ENCODE data around the gene ABCC1.

Gene ABCC1

GRCh38 chr16:15993946-15994665 lies 44.7 kb downstream of the ABCC1 start:
- DNase-seq, result no peak

GRCh38 chr16:15996432-15997109 lies 47.2 kb downstream of the ABCC1 start:
- DNase-seq, result no peak

GRCh38 chr16:16000685-16001084 lies 51.3 kb downstream of the ABCC1 start:
- no peak for DNase-seq

GRCh38 chr16:16001596-16002255 lies 52.3 kb downstream of the ABCC1 start:
- DNase-seq, result no peak

- no peak for DNase-seq
These were observed 54.4 kb downstream of the ABCC1 start for GRCh38 chr16:16003719-16004313.

- no peak for DNase-seq
These were observed 54.9 kb downstream of the ABCC1 start for GRCh38 chr16:16004314-16004749.

GRCh38 chr16:16005721-16006120 lies 56.3 kb downstream of the ABCC1 start:
- DNase-seq, result no peak

GRCh38 chr16:16006650-16007049 lies 57.2 kb downstream of the ABCC1 start:
- DNase-seq, result no peak

- DNase-seq, result no peak
These were observed 58.3 kb downstream of the ABCC1 start for GRCh38 chr16:16007743-16008111.

- no peak for DNase-seq
These were observed 59.2 kb downstream of the ABCC1 start for GRCh38 chr16:16008666-16009065.

GRCh38 chr16:16009401-16009800 lies 60.0 kb downstream of the ABCC1 start:
- no peak for DNase-seq

- DNase-seq, result no peak
These were observed 60.8 kb downstream of the ABCC1 start for GRCh38 chr16:16010194-16010593.

GRCh38 chr16:16012144-16012543 lies 62.7 kb downstream of the ABCC1 start:
- DNase-seq, result no peak

GRCh38 chr16:16013812-16014211 lies 64.4 kb downstream of the ABCC1 start:
- DNase-seq, result no peak

GRCh38 chr16:16014329-16015224 lies 65.2 kb downstream of the ABCC1 start:
- no peak for DNase-seq

GRCh38 chr16:16015849-16016248 lies 66.4 kb downstream of the ABCC1 start:
- DNase-seq, result no peak

- no peak for DNase-seq
These were observed 67.1 kb downstream of the ABCC1 start for GRCh38 chr16:16016388-16016964.

- no peak for DNase-seq
These were observed 68.4 kb downstream of the ABCC1 start for GRCh38 chr16:16017812-16018211.

GRCh38 chr16:16018705-16019104 lies 69.3 kb downstream of the ABCC1 start:
- no peak for DNase-seq

GRCh38 chr16:16019488-16019887 lies 70.1 kb downstream of the ABCC1 start:
- no peak for DNase-seq

- no peak for DNase-seq
These were observed 70.9 kb downstream of the ABCC1 start for GRCh38 chr16:16020291-16020690.

GRCh38 chr16:16021020-16021419 lies 71.6 kb downstream of the ABCC1 start:
- DNase-seq, result no peak

All from NCI-H2227 treated with DMSO at 0.1 percent for 48 hours (cell line).